GM19239 (cell line): Measurements from ENCODE around the gene DIAPH3.

Experiments used
- DNase-seq: peaks from one replicate; pipeline ENCODE4 v3.0.0; 2011; ENCODE audit warnings: low spot score; ENCODE audit not compliant: insufficient read length
- FAIRE-seq: peaks from 2 replicates; lab custom pipeline; 2011; peaks lifted over from hg19 to GRCh38; lab: Jason Lieb, UNC

DIAPH3 gene

DNA sequence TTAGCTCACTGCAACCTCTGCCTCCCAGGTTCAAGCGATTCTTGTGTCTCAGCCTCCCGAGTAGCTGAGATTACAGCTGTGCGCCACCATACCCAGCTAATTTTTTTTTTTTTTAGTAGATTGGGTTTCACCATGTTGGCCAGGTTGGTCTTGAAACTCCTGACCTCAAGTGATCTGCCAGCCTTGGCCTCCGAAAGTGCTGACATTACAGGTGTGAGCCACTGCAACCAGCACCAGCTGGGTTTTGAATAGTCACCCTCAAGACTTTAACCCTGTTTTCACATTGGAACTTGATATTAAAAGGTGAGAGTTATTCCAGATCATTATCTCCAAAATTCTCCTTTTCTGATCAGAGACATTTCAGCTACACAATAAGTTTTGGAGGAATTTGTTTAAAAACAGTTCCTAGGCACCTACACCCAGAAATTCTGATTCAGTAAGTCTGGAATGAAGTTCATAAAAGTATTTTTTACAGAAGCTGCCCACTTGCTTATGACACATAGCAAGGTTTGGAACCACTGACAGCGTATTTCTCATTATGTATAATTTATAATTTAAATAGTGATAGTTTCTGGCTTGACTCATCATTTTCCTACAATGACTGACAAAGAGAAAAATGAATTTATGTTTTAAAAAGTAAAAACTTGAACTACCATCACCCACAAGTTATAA, 417.3 kb downstream of the DIAPH3 start:
- DNase-seq, result no peak
- no peak for FAIRE-seq

DNA sequence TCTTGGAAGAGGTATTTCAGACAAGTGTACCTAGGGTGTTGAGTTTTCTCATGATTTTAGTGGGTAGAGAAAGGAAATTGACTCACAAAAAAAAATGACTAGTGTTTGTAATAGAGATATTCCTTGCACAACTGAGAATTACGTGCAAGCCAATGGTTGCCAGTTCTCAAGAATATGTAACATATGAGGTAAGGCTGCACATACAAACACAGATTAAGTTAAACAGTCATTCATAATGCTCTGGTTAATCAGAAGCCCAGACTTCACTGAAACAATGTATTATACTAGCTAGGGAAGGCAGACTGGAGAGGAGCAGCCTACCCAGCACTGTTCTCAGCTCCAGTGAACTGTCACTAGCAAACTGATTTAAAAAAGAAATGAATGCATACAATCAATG, 418.3 kb downstream of the DIAPH3 start:
- FAIRE-seq (peak; percentile 76), DNase-seq (no peak)

DNA sequence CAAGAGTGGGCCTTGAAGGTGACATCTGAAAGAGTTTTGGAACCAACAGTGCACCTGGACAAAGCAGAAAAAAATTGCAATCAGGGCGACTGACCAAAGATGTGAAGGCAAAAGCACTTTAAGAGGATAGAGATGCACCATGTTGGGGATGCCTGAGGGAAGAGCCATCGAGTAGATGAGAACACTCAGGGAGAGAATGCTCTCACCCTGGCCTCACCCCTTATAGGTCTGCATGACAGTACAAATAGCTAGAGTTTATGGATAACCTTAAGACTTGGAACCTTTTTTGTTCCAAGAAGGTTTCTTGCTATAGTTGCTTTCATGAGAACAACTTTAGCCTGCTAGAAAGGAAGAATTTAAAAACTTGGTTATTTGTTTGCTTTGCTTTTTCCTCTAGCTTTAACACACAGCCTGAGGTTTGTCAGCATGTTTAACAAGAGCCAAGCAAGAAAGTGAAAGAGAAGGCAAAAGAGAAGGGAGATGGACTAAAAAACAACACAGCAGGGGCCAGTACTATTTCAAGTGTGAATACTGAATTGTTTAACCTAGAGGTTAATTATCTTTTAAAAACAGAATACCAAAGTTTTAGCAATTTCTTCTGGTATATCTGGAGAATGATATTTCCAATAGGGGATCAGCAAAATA, 418.9 kb downstream of the DIAPH3 start:
- no peak for FAIRE-seq
- DNase-seq, result no peak

DNA sequence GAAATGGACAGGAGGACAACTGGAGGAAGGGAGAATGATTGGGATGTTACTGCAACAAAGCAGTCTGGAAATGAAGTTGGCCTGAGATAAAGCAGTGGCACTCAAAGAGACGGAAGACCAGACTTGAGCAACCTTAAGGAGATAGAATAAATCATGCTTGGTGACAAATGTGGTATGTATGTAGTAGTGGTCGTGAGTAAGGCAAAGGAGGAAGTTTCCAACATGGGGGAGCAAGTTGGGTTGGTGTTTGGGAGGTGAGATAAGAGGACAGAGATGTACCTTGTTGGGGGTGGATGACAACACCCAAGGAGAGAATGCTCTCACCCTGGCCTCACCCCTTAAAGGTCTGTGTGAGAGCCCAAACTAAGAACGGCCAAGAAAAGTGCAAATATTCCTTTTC, 420.5 kb downstream of the DIAPH3 start:
- DNase-seq, result no peak
- FAIRE-seq, result no peak

DNA sequence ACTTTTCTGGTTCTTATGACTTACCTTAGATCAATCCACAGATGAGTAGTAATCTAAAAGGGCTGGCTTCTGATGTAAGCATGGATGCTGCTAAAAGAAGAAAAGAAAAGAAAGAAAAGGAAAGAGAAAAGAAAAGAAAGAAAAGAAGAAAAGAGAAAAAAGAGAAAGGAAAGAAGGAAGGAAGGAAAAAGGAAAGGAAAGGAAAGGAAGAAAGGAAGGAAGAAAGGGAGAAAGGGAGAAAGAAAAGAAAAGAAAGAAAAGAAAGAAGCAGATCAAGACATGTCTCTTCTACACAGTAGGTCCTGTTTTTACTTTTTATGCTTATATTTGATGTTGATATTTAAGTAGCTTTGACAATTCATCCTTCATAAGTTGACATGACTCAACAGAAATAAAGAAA, 421.3 kb downstream of the DIAPH3 start:
- FAIRE-seq, result no peak

DNA sequence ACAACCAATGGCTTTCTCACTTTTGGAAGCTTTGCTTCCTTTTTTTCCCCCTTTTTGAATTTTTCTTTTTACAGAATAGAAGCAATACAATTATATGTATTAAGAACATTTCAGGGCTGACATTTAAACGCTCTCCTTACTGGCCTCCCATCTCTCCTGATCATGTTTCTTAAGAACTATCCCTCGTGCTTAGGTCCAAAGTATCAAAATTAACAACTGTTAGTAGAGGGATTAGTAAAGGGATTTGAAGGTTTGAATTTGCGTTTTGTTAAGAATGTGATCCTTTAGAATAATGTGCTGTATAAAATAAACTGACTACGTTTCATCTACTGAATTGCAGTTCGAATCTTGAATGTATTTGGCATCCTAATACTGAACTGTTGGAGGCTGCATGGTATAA, 424.8 kb downstream of the DIAPH3 start:
- FAIRE-seq (no peak), DNase-seq (no peak)

More for the DNA sequence above, 421.3 kb downstream of the DIAPH3 start:
- DNase-seq, result no peak

DNA sequence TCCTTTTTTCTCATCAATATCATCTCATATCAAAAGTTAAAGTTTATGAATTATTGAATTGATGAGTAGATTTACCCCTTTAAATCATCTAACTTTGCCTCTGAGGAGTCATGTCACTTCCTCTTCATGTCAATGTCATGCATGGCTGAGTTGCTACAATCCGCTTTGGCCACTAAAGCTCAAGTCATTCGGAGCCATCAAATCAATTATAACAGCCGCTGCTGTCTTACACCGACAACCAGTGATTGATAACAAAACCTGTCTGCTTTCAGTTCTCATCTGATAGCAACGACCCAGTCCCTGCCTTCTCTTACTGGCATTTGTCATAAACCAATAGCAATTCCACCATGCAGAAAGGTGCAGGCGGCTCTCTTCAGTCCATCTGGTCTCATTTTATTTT, 429.3 kb downstream of the DIAPH3 start:
- FAIRE-seq, result peak; percentile 99
- peak; percentile 24 for DNase-seq

DNA sequence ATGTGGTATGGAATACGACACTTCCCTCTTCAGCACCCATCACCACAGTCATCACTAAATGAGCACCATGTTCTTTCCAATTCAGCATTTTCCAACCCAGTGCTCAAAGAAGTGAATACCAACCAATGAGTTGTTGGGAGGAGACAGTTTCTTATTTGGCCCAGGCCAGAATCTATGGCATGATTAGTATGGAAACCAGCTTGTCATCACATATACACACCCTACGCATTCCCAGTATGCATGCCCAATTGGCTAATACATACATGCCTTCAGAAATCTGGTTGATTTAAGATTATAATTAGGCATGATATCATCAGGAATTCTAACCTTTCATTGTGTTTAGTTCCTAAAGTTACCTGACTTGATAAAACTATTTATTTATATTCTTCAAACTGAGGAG, 430.0 kb downstream of the DIAPH3 start:
- DNase-seq, result no peak
- FAIRE-seq, result no peak

DNA sequence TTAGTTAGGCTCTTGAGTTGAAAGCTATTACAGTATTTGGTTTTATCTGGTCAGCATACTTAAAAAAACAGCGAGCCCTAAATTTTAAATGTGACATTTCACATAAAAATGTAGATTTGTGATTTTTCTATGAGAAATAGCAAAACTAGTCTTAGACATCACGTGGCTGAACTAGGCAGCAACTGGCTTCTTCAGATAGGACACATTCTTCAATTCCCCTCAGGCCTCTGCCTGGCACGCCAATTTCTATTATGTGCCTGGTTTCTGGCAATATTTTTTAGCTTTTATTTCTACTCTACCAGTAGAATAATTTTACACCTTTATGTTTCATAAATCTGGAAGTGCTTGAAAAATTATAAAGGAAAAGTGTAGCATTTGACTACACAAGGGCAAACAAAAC, 433.7 kb downstream of the DIAPH3 start:
- DNase-seq (no peak), FAIRE-seq (no peak)

DNA sequence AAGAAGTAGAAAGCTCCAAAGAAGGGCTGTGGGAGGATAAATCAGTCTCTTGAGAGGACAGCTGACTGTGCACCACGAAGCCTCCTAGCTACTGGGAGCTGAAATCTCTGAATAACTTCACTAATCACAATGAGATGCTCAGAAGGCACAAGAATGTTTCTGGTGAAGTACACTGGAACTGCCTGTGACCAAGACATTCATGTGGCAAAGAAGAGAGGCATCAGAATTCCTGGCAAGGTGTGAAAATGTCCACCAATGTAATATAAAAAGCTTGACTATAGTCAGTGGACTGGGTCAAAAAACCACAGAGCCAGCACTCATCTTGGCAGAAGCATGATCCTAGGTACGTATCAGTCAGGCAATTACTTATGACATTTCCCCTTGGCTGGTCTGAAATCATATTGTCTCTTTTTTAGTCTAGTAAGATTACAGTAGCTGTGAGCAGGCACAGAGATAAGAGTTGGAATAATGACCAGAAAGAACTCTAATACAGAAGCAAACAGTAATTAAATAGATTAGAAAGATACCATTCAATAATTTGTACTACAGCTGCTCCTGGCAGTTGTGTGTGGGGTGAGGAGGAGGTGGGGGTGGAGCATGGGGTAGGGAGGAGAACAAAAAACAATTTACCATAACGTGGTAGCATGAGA, 434.7 kb downstream of the DIAPH3 start:
- no peak for FAIRE-seq
- DNase-seq, result no peak

DNA sequence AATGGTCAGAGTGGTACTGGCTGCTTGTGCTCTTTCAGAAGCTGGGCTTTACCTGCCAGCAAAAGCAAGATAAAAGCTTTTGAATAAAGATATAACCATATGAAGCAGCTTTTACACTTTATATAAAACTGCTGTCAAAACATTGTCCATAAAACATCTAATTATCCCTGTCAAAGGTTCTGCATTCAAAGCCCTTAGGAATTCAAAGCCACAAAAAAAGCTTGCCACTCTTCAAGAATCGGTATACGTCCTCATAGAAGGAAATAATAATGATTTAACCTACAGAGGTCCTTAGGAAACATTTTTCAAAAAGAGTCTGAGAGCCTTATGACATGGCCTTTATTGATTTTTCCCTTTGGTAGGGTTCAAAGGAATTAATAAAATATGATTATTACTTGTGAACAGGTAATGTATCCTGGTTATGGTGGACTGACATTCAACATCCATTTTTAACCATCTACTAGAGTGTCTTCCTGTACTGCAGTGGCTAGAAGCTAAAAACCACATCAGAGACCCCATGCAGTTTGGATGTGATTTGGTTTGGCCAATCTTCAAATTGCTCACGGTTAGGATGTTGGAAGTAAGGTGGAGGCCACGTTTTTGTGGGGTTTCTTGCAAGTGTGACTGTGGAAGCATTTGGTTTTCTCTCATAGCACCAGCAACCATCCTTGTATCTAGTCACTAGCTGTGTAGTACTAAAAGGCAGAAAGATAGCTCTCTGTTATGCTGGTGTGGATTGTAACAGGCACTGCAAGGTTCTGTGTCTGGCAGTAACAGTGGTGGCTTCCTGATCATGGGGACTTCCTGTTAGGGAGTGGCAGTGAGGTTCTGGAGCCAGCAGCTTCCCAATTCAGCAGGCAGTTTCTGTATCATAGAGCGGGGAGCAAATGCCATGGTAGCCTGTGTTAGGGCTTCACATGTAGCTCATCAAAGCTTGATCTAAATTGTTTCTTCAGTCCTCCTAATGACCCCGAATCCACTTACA, 441.5 kb downstream of the DIAPH3 start:
- FAIRE-seq, result peak; percentile 42

DNA sequence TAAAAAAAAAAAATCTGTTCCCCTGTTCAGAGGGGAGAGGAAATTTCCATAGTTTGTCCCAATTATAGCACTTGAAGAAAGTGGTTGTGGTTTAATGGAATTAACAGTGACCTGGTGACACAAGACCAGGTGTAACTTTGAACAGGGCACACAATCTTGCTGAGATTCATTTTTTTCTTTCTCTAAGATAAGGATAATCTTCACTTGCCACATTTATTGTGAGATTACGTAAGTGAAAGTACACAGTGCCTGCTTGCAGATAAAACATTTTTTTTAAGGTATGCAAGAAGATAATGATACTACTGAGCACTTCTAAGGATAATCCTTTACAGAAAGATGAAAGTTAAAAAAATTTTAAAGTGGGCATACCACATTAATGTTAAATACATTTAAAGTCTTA, 448.1 kb downstream of the DIAPH3 start:
- DNase-seq, result no peak
- no peak for FAIRE-seq

More for the DNA sequence above, 441.5 kb downstream of the DIAPH3 start:
- no peak for DNase-seq

DNA sequence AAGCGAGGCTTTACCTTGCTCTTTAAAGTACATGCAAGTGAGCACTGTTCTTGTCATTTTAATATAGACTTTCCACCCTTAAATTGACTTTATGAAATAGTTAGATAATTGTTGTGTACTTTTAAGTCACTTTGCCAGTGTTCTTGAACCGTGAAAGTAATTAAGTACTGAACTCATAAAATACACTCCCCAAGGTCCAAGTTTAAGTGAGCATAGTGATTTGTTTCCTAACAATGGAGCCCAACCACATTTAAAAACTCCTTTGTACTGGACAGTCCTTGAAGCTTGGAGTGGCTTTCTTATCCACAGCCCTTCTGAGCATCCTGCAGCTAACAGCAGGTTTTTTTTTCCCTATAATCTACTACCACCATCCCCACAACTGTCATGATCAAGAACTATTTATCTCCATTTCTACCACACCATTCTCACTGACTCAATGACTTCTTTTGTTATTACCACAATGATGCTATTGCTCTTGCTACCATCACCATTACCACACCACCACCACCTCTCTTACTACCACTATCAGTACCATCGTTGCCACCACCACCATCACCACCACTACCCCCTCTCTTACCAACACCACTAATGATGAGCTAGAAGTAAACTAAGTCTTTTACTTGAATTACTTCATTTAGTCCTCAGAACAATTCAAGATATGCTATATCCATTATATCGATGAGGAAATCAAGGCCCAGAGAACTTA, 452.6 kb downstream of the DIAPH3 start:
- no peak for DNase-seq
- no peak for FAIRE-seq

DNA sequence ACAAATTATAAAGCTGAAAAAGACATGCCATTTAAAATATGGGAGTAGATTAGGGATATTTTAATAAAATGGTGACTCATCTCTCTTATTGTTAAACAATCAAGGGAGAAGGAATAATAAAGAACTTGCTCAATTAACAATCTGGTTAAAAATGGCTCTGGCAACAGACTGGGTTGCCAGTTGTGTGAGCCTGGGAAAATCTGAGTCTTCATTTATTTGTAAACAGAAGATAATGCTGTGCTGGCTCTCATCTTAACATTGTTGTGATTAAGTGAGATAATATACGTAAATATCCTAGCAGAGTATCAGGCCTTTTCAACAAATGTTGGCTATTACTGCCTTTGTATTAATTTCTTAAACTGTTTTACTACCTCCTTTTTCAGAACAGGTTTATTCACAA, 453.3 kb downstream of the DIAPH3 start:
- no peak for FAIRE-seq
- no peak for DNase-seq

DNA sequence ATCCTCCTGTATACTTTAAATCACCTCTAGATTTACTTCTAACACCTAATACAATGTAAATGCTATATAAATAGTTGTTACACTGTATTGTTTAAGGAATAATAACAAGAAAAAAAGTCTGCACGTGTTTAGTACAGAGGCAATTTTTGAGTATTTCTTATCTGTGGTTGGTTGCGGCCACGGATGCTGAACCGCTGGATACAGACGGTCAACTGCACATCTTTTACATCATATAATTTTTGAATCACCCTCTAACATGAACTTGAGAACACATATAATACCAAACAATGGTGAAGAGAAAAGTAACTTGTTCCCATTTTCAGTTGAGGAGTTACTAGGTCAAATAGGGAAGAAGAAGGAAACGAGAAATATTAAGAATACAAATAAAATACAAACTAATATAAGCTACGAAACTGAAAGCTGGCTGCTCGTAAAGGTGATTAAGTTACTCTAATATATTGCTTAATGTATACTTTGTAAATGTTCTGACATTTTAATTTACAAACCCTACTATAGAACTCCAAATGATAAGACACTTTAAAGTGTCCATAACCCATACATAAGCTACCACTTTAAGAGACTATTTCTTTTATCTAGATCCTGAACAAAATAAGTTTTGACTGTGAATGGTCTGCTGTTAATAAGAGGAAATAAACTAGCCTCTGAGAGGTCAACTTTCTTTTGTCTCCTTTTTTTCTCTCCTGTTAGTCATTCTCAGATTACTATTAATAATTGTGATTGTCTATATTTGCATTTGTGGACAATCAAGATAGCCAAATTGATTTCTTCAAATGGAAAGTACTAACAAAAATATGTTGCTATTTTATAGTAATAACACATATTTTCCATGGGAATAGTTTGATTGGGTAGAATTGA, 457.4 kb downstream of the DIAPH3 start:
- FAIRE-seq (peak; percentile 54), DNase-seq (no peak)

DNA sequence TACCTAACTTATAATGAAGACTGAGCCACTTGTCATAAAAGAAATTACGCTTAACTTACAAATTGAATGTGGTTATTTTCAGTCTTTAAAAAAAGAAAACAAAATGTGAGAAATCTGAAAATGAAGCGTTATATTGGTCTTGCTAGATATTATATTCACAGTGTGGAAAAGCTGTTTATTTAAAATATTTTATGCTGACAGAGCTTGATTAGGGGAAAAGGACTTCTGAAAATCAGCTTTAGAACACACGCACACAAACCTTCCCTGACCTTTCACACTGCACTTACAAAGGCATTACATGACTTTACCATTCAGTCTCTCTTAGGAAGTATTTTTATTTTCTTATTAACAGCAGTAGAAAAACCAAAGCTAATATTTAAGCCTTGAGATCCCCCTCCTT, 461.5 kb downstream of the DIAPH3 start:
- DNase-seq, result no peak
- FAIRE-seq, result no peak

DNA sequence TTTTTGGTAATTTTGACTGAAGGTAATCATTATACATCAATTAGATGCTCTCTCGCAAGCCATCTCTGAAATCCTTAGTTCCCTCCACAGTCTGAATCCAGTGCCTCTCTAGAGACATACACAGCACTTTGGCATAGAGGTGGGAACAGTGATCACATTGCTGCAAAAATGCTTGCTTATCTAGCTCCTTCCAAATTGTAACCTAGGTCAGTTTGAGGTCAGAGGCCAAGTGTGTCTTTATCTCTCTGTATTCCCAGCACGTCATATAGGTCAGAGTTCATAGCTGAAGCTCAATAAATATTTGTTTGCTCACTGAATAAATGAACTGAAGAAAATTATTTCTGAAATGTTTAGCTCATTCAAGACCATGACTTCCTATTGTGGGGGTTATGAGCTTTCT, 462.5 kb downstream of the DIAPH3 start:
- no peak for FAIRE-seq
- no peak for DNase-seq

DNA sequence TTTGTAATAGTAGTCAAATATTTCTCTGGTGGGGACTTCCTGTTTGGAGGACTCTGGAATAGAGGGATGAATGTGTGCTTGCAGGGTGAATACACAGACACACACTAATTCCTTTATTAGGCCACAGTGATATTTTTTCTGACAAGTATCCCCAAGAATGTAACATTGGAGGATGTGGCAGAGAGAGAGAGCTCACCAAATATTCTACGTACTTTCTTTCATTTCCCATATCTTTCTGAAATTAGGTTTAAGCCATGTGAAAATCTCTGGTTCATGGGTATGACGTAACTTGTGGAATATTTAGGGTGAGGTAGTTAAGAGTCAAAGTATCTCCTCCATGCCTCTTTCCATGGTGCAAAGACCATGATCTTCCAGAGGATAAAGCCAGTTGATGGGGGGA, 463.4 kb downstream of the DIAPH3 start:
- no peak for FAIRE-seq

DNA sequence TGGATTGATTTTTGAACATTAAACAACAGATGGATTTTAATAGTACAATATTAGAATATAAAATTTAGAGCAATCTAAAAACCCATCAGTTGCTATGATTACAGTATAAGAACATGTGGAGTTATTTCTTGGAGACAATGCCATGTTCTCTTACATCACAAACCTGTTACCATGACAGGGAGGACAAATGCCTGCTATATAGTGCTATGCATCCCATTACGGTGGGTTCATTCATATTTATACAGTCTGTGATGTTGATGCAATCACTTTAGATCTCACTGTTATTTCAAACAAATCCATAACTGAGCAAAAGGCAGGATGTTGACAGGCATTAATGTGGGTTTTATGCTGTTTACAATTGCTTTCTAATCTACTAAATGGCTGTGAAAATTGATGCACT, 467.5 kb downstream of the DIAPH3 start:
- FAIRE-seq (no peak), DNase-seq (no peak)

More for the DNA sequence above, 463.4 kb downstream of the DIAPH3 start:
- no peak for DNase-seq
